Glutamatergic neuron (in vitro differentiated cells): ENCODE data around the gene SRRM4. TPM values are rescaled to one million over a fixed set of nuclear protein-coding genes. Genes with fewer than 3 reads are reported as not detected.
"Not testable (repeated sequence)": the region's sequence is repeated elsewhere in the genome, so short reads cannot be mapped to it uniquely, and the experiment has no call there.

ENCODE experiments used
- DNase-seq: peaks from one replicate; pipeline ENCODE4 v3.0.0; 2022
- H3K27ac Mint-ChIP-seq: one replicate; pipeline ENCODE4 v1.8.0; 2020; ENCODE audit warnings: mild to moderate bottlenecking, mixed read lengths, inconsistent platforms; ENCODE audit not compliant: unreplicated experiment
- H3K27me3 Mint-ChIP-seq: one replicate; pipeline ENCODE4 v1.8.0; 2020; ENCODE audit warnings: mild to moderate bottlenecking, moderate library complexity, mixed read lengths, inconsistent platforms; ENCODE audit not compliant: unreplicated experiment
- H3K36me3 Mint-ChIP-seq: one replicate; pipeline ENCODE4 v1.8.0; 2020; ENCODE audit warnings: mild to moderate bottlenecking, mixed read lengths, inconsistent platforms; ENCODE audit not compliant: unreplicated experiment
- H3K4me1 Mint-ChIP-seq: one replicate; pipeline ENCODE4 v1.8.0; 2020; ENCODE audit warnings: mild to moderate bottlenecking, low read depth, mixed read lengths, inconsistent platforms; ENCODE audit not compliant: unreplicated experiment
- H3K4me3 Mint-ChIP-seq: one replicate; pipeline ENCODE4 v1.8.0; 2020; ENCODE audit warnings: mild to moderate bottlenecking, mixed read lengths, inconsistent platforms; ENCODE audit not compliant: unreplicated experiment
- H3K9me3 Mint-ChIP-seq: one replicate; pipeline ENCODE4 v1.8.0; 2020; ENCODE audit warnings: mild to moderate bottlenecking, moderate library complexity, mixed read lengths, inconsistent platforms; ENCODE audit not compliant: unreplicated experiment
- total RNA-seq: library from RNA; stranded (reverse); fragmentation: NEBNext Ultra II Directional; extraction: Animal tissue kit (Norgen Biotek cat#: 25700); gene quantifications from one replicate; pipeline ENCODE4 v1.2.1, GENCODE V29; 2021; ENCODE audit not compliant: unreplicated experiment
- TF ChIP-seq, protein P1 (sequence below): fragments of 200-600 bp; sonication (generic); IDR thresholded peaks from one replicate; pipeline ENCODE4 v1.5.0; 2021; ENCODE audit not compliant: partially characterized antibody, unreplicated experiment

Gene SRRM4
- total RNA-seq, 1 donor from 2014 or later: 183 TPM

- peak; percentile 93 for DNase-seq
- peaks cover 78% of the 10 kb centered on the region for H3K4me1 Mint-ChIP-seq
- no peaks in the 10 kb centered on the region for H3K36me3 Mint-ChIP-seq
- TF ChIP-seq, protein P1, sequence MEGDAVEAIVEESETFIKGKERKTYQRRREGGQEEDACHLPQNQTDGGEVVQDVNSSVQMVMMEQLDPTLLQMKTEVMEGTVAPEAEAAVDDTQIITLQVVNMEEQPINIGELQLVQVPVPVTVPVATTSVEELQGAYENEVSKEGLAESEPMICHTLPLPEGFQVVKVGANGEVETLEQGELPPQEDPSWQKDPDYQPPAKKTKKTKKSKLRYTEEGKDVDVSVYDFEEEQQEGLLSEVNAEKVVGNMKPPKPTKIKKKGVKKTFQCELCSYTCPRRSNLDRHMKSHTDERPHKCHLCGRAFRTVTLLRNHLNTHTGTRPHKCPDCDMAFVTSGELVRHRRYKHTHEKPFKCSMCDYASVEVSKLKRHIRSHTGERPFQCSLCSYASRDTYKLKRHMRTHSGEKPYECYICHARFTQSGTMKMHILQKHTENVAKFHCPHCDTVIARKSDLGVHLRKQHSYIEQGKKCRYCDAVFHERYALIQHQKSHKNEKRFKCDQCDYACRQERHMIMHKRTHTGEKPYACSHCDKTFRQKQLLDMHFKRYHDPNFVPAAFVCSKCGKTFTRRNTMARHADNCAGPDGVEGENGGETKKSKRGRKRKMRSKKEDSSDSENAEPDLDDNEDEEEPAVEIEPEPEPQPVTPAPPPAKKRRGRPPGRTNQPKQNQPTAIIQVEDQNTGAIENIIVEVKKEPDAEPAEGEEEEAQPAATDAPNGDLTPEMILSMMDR: no peak
- H3K9me3 Mint-ChIP-seq: peaks cover 38% of the 10 kb centered on the region
- H3K27ac Mint-ChIP-seq: peak overlapping the region; percentile 98
- H3K4me3 Mint-ChIP-seq: peak overlapping the region; percentile 81
- H3K27me3 Mint-ChIP-seq: peaks cover 19% of the 10 kb centered on the region
Observed at GRCh38 chr12:119006746-119007145, 25.4 kb downstream of the SRRM4 start.

GRCh38 chr12:119008273-119008672 lies 26.9 kb downstream of the SRRM4 start:
- peaks cover 35% of the 10 kb centered on the region for H3K9me3 Mint-ChIP-seq
- H3K4me1 Mint-ChIP-seq: peaks cover 82% of the 10 kb centered on the region
- peaks cover 21% of the 10 kb centered on the region for H3K27me3 Mint-ChIP-seq
- H3K27ac Mint-ChIP-seq: peak overlapping the region; percentile 98
- not testable (repeated sequence) for H3K36me3 Mint-ChIP-seq, DNase-seq
- H3K4me3 Mint-ChIP-seq: peak overlapping the region; percentile 84

DNA sequence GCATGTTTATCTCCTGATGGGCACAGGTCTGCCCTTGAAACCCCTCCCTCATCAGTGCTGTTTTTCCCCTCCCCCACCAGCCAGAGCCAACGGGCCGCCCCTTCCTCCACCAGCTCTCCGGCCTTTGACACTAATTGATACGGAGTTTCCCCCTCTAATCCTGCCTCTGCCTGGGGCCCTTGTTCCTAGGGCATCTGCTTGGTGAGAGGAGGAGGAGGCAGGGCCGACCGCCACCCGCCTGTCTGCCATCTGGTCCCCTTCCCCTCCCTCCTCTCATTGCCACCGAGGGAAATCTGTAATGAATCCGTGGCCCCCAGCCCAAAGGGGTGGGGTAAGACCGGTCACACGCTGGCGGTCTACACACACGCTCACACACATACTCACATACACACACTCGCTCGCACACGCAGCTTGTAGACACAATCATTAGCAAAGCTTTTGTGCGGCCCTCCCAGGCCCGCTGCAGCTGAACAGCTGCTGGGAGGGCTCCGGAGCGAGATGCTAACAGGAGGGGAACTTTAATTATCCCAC lies 27.4 kb downstream of the SRRM4 start:
- Mint-ChIP-seq H3K4me3 (peak overlapping the region; percentile 84), H3K27me3 (peaks cover 21% of the 10 kb centered on the region), H3K27ac (peak overlapping the region; percentile 98), H3K36me3 (no peaks in the 10 kb centered on the region), H3K9me3 (peaks cover 35% of the 10 kb centered on the region), H3K4me1 (peaks cover 77% of the 10 kb centered on the region)
- peak; percentile 92 for DNase-seq
- TF ChIP-seq, protein P1: no peak

GRCh38 chr12:119011231-119011630 lies 29.9 kb downstream of the SRRM4 start:
- peaks cover 29% of the 10 kb centered on the region for H3K9me3 Mint-ChIP-seq
- peak overlapping the region; percentile 67 for H3K27ac Mint-ChIP-seq
- H3K4me1 Mint-ChIP-seq: peaks cover 79% of the 10 kb centered on the region
- H3K36me3 Mint-ChIP-seq: no peaks in the 10 kb centered on the region
- TF ChIP-seq, protein P1: no peak
- DNase-seq: no peak
- H3K27me3 Mint-ChIP-seq: peaks cover 20% of the 10 kb centered on the region
- peak overlapping the region; percentile 51 for H3K4me3 Mint-ChIP-seq

- Mint-ChIP-seq H3K36me3 (no peaks in the 10 kb centered on the region), H3K4me1 (peaks cover 76% of the 10 kb centered on the region), H3K4me3 (peak overlapping the region; percentile 46), H3K27ac (peak overlapping the region; percentile 71), H3K9me3 (peaks cover 20% of the 10 kb centered on the region), H3K27me3 (peaks cover 16% of the 10 kb centered on the region)
- TF ChIP-seq, protein P1: no peak
- DNase-seq: no peak
Observed at GRCh38 chr12:119012179-119012578, 30.8 kb downstream of the SRRM4 start.
